Stimulated activated CD4-positive, alpha-beta T cell treated with anti-CD3 and anti-CD28 coated beads, Interleukin-12 subunit alpha, Interleukin-12 subunit beta, amount 100 ng/mL, for 4 hours (primary cell): ENCODE results near the gene RPRML.
"Not testable (repeated sequence)": the region's sequence is repeated elsewhere in the genome, so short reads cannot be mapped to it uniquely, and the experiment has no call there.

Source experiments
- DNase-seq: peaks from one replicate; pipeline ENCODE4 v3.0.0-alpha.2; 2020

The RPRML gene

GRCh38 chr17:46979147-46979863 is at the start of gene RPRML:
Gene RPRML (minus strand): TSS chr17:46979253. CDS start chr17:46979007, 246 bp downstream.
- DNase-seq, result peak; percentile 34

GRCh38 chr17:47016966-47017365 is 37.9 kb upstream of the RPRML start:
- DNase-seq, result not testable (repeated sequence)

- no peak for DNase-seq
Measured at GRCh38 chr17:47013341-47013740, 34.3 kb upstream of the RPRML start.

DNA sequence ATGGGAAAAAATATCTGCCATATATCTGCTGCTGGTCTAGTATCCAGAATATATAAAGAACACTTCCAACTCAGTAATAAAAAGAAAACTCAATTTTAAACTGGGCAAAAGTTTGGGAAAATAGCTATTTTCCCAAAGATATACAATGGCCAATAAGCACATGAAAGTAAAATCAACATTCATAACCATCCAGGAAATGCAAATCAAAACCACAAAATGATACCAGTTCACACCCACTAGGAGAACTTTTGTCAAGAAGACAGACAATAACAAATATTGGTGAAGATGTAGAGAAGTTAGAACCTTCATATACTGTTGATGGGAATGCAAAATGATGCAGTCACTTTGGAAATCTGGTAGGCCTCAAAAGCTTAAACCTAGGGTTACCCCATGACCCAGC is 33.4 kb upstream of the RPRML start:
- no peak for DNase-seq

DNA sequence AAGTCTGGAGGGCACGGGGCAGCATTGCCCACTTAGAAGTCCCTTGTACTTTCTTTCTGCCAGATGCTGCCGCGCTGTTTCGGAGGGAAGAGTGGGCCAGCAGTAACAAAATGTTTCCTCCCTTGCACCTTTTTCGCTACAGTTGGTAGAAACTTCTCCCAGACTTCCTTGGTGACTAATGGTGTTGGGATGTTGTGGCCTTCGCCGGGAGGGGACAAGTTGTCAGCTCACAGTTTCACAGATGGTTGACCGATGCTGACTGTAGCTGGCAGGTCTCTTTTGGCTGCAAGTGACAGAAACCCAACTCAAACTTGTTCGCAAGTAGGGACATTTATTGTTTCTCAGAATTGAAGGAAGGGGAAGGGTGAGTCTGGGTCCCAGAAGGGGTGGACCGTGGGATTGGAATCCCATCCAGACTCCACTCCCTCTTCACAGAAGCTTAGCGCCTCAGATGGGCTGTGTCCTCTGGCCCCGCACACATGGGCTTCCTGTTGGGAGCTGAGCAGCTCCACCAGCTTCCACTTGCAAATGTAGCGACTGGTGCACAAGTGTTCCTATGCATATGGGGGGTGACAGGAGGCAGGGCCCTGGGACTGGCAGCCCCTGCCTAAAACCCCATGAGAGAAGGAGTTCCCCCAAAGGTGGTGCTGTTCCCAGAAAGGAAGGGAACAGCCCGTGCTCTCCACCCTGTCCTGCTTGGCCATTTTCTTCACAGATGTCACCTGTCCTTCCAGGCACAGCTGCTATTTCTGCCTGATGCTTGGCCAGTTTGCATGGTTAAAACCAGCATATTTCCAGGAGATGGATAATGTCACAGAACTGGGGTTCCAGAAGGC is 30.9 kb upstream of the RPRML start:
- DNase-seq, result no peak

GRCh38 chr17:47004906-47005305 is 25.9 kb upstream of the RPRML start:
- DNase-seq, result no peak

DNA sequence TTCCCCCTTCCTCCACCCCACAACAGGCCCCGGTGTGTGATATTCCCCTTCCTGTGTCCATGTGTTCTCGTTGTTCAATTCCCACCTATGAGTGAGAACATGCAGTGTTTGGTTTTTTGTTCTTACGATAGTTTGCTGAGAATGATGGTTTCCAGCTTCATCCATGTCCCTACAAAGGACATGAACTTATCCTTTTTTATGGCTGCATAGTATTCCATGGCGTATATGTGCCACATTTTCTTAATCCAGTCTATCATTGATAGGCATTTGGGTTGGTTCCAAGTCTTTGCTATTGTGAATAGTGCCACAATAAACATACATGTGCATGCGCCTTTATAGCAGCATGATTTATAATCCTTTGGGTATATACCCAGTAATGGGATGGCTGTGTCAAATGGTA is 24.8 kb upstream of the RPRML start:
- not testable (repeated sequence) for DNase-seq

GRCh38 chr17:46995841-46996571 is 17.0 kb upstream of the RPRML start:
- no peak for DNase-seq

DNA sequence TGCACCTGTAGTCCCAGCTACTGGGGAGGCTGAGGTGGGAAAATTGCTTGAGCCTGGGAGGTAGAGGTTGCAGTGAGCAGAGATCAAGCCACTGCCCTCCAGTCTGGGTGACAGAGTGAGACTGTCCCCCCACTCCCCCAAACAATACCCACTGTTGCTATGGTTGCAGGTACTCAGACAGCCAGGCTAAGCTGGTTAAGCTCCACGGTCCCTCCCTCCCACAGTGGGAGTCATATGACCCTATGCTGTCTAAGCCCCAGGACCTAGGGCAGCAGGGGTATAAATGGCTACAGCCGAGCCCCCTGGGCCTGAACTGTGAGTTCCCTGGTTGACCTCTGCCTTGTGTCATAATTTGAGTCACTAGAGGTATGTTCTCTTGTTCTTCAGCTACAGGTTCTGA is 15.9 kb upstream of the RPRML start:
- DNase-seq, result no peak

DNA sequence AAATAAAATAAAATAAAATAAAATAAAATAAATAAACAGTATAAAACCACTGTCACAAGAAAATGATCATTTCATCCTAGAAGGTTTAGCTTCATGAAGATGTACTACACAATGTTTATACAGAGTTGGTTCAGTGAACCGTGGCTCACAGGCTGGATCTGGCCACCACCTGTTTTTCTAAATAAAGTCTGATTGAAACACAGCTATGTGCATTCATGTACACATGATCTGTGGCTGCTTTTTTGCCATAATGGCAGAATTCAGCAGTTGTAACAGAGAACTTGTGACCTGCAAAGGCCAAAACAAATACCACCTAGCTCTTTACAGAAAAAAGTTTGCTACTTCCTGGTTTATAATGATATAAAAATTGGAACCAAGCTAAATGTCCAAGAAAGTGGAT is 12.6 kb upstream of the RPRML start:
- DNase-seq, result no peak

DNA sequence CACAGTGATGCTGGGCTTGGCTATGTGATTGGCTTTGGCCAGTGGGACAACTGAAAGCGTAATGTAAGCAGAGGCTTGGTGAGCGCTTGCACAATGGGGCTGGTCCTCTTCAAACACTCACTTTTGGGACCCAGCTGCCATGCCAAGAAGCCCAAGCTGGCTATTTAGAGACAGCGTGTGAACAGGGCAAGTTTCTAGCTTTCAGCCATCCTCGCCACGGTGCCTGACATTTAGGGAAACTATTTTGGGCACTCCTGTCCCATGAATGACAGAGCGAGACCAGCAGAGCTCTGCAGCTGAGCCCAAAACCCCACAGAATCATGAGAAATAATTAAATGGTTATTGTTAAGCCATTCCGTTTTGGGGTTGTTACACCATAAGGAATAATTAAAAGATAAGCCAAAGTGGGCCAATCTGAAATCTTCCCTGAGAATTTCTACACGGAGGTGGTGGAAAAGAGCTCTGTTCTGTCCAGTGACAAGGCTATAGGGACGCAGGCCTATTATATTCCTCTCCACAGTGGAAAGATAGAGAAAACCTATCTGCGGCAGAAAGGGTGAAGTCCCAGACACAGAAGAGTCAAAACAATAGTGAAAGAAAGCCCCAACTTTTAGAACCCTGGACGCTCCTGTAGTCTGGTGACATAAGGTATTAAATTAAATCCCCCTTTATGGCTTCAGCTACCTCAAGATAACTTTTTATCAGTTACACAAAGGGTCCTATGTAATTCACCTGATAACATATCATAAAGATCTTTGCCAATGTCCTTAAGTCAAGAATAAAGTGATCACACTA is 10.8 kb upstream of the RPRML start:
- DNase-seq, result no peak

GRCh38 chr17:46987927-46988326 is 8.9 kb upstream of the RPRML start:
- not testable (repeated sequence) for DNase-seq

DNA sequence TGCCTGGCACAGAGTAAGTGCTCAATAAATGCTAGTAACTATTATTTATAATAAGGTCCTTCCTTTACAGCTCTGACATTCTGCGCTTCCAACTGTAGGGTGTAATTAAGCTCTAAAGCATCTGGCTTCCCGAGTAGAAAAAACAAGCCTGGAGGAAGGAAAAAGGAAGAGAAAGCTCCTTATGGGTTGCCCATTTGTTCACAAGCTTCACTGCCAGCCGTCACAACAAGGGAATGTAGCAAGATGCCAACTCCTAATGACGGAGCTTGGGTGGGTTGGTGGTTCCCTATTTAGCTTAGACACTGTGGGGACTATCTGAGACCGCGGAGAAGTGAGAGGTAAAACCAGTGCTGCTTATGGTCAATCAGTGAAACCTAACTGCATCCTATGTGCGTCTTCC is 7.3 kb upstream of the RPRML start:
- DNase-seq, result no peak

DNA sequence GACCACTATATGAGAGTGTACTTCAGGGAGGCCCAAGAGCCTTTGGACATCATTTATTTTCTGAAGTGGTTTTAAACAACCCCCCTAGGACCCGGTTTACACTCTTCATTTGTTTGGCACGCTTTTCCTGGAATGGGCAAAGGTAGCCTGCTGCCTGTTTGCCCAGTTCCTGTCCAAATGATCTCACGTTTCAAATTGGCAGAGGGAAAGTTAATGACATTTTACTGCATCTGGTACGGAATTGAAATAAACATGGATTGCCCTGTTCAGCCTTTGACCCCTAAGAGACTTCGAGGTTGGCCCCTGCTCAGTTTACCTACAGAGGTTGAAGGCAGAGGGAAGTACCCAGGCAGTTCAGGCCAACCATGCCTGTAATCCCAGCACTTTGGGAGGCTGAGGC is 5.8 kb upstream of the RPRML start:
- DNase-seq, result no peak

DNA sequence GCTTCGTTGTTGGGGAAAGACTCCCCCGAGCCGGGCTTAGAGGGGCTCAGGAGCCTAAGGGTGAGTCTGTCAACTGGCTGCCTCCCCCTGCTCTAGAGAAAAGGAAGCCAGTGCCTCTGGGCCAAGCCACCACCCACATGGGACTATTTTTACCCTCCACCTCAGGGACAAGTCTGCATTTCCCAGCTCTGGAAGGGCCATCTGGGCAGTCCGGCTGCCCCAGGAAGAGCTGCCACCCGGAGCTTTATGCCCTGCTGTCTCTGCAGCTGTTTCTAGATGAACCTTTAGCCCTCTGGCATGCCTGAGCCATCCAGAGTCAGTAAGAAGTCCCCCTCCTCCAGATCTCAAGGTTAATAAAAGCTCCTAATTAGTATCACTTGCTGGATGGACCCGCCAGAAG is 5.3 kb upstream of the RPRML start:
- DNase-seq, result no peak

DNA sequence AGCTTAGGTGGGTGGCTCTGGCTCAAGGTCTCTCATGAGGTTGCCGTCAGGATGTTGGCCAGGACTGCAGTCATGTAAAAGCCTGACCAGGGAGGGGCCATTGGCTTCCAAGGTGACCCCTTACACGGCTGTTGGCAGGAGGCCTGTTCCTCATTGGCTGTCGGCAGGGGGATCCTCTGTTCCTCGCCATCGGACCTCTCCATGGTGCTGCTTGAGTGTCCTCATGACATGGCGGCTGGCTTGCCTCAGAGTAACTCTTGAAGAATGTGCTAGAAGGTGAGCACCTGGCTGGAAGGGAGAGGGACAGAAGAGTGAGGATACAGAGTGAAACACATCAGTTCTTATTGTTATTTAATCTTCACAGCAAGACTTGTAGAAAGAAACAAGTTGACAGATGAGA is 4.7 kb upstream of the RPRML start:
- DNase-seq, result no peak

- DNase-seq, result no peak
Measured at GRCh38 chr17:46982577-46982976, 3.5 kb upstream of the RPRML start.

- DNase-seq, result no peak
Measured at GRCh38 chr17:46978489-46979146, 435 bp downstream of the RPRML start.

DNA sequence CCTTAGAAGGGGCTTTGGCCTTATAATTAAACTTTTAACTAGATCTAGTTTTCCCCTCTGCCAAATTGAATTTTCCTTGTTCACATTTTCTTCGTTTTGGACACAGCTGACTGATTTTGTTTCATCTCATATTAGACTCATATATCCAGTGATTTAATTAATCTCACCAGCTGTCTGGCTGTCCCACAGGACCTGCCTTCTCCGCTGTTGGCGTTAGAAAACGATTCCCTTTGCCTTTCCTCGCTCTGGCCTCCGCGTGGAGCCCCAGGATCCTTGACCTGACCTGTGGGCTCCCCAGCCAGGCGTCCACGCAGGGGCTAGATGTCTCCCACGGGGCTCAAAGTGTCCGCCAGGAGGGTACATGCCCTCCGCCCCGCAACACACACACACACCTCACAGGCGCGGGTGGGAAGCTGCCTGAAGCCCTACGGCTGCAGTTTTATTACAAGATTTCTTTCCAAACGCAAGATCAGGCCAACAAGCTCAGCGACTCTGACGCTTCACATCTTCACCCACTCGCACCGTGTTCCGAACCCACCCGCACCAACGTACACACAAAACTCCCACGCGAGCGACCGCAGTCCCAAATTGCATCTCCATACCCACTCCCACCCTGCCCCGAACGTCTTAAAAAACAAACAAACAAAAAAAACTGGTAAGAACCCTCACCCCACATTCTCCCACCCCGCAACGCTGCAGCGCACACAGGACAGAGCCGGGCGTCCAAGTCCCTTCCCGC is 1.1 kb downstream of the RPRML start:
- no peak for DNase-seq

- no peak for DNase-seq
Measured at GRCh38 chr17:46977348-46977747, 1.7 kb downstream of the RPRML start.

DNA sequence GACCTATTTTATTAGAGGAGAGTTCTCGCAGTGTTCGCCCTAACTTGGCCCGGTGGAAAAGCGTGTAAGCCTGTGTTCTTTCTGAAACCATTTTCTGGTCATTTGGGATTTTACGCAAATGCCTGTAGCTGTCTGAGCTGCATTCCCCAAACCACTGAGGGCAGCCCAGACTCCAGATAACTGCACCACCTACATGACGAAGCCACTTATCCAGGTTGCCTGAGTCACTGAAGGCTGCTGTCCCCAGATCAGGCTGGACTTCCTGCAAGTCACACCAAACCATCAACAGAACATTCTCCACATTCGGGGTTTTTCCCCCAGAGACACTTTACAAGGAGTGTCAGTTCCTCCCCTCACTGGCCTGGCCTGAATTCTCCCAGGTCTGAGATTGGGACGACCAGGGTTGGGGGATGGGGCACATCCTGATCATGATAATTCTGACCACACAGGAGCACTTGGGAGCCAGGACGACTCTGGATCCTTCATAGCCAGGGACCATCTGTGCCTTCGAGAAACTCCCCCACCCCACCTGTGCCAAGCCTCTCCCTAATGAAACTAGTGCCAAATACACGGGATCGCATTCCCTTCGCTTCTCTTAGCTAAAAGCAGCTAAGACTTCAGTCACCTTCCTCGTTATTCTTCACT is 2.3 kb downstream of the RPRML start:
- no peak for DNase-seq
